H1 (cell line): Measurements from ENCODE around the gene POLR3H. TPM values are rescaled to one million over a fixed set of nuclear protein-coding genes. Genes with fewer than 3 reads are reported as not detected.

Experiments used
- CTCF ChIA-PET: fragments of 300-600 bp; sonication (Branson Sonifier 250); formaldehyde crosslinking; loops from one replicate; lab custom pipeline; 2021; ENCODE audit not compliant: partially characterized antibody; lab: Charles Lee
- POLR2A ChIA-PET: fragments of 300-600 bp; sonication (Branson Sonifier 250); formaldehyde crosslinking; loops from one replicate; lab custom pipeline; 2021; ENCODE audit warnings: inconsistent platforms; ENCODE audit not compliant: partially characterized antibody; lab: Charles Lee
- DNase-seq, 2 experiments: peaks; one replicate each; pipeline versions ENCODE4 v3.0.0 to v3.0.0-alpha.2; 2010 to 2022; ENCODE audit warnings: low spot score in 2 of 2, low read depth in 1 of 2, mixed read lengths in 1 of 2
- FAIRE-seq: peaks from 2 replicates; lab custom pipeline; 2011; peaks lifted over from hg19 to GRCh38; lab: Jason Lieb, UNC
- H2AFZ ChIP-seq: 2 replicates; pipeline ENCODE4 v1.8.1; 2012; ENCODE audit warnings: low read length, inconsistent platforms
- H2AK5ac ChIP-seq: 2 replicates; pipeline ENCODE4 v1.6.1; 2013; ENCODE audit warnings: low read depth, low read length
- H2BK120ac ChIP-seq: replicated peaks from 2 replicates; pipeline ENCODE3; 2013; ENCODE audit warnings: low read depth, low read length, inconsistent platforms
- H2BK12ac ChIP-seq: 2 replicates; pipeline ENCODE4 v1.6.1; 2013; ENCODE audit warnings: low read depth, low read length
- H2BK15ac ChIP-seq: 2 replicates; pipeline ENCODE4 v1.6.1; 2013; ENCODE audit warnings: low read length
- H2BK20ac ChIP-seq: 2 replicates; pipeline ENCODE4 v1.6.1; 2013; ENCODE audit warnings: low read length
- H2BK5ac ChIP-seq: 2 replicates; pipeline ENCODE4 v1.6.1; 2013; ENCODE audit warnings: low read depth, low read length
- H3K14ac ChIP-seq: 2 replicates; pipeline ENCODE4 v1.6.1; 2013; ENCODE audit warnings: inconsistent platforms; ENCODE audit not compliant: insufficient read length
- H3K18ac ChIP-seq: 2 replicates; pipeline ENCODE4 v1.6.1; 2013; ENCODE audit warnings: low read length; ENCODE audit errors: extremely low read depth
- H3K23ac ChIP-seq: 2 replicates; pipeline ENCODE4 v1.6.1; 2013; ENCODE audit warnings: inconsistent platforms; ENCODE audit not compliant: insufficient read length
- H3K23me2 ChIP-seq: 2 replicates; pipeline ENCODE4 v1.6.1; 2013; ENCODE audit warnings: low read depth, low read length
- H3K27ac ChIP-seq: 2 replicates; pipeline ENCODE4 v1.6.1; 2011; ENCODE audit warnings: low read depth, low read length, inconsistent platforms
- H3K27me3 ChIP-seq, 4 experiments: replicated peaks in 1 of 4; 1 replicate in 1 of 4; 2 replicates in 3 of 4; pipeline versions ENCODE4 v1.6.1 to v1.8.1; 2011 to 2013; ENCODE audit warnings: low read length in 3 of 4, mild to moderate bottlenecking in 3 of 4, inconsistent platforms in 2 of 4, mixed read lengths in 2 of 4, moderate library complexity in 1 of 4; ENCODE audit not compliant: control insufficient read depth in 3 of 4, insufficient read depth in 3 of 4; ENCODE audit errors: extremely low read depth in 1 of 4
- H3K36me3 ChIP-seq, 4 experiments: 2 replicates each; pipeline versions ENCODE4 v1.6.1 to v1.8.1; 2011 to 2013; ENCODE audit warnings: mild to moderate bottlenecking in 4 of 4, low read length in 3 of 4, moderate library complexity in 2 of 4, control low read depth in 1 of 4, inconsistent platforms in 1 of 4; ENCODE audit not compliant: insufficient read depth in 4 of 4, control insufficient read depth in 2 of 4
- H3K4ac ChIP-seq: replicated peaks from 2 replicates; pipeline ENCODE3; 2013; ENCODE audit warnings: low read length, low read depth, mixed read lengths, inconsistent platforms; ENCODE audit not compliant: insufficient read length
- H3K4me1 ChIP-seq, 4 experiments: replicated peaks in 1 of 4; 1 replicate in 1 of 4; 2 replicates in 3 of 4; pipeline versions ENCODE4 v1.6.1 to v1.8.1; 2011 to 2013; ENCODE audit warnings: low read length in 3 of 4, inconsistent platforms in 2 of 4, mixed read lengths in 1 of 4; ENCODE audit not compliant: insufficient read depth in 4 of 4, control insufficient read depth in 3 of 4
- H3K4me2 ChIP-seq, 2 experiments: 2 replicates each; pipeline versions ENCODE4 v1.6.1 to v1.8.1; 2011 to 2013; ENCODE audit warnings: low read depth in 2 of 2, low read length in 2 of 2, control low read depth in 1 of 2, inconsistent platforms in 1 of 2, mild to moderate bottlenecking in 1 of 2; ENCODE audit not compliant: insufficient read depth in 1 of 2
- H3K4me3 ChIP-seq, 4 experiments: fragments of 200-600, 300-600 bp in 1 of 4; sonication (generic), shearing (Covaris generic), sonication (Bioruptor Twin) in 1 of 4; 2 replicates each; pipeline versions ENCODE4 v1.5.1 to v1.8.1; 2011 to 2016; ENCODE audit warnings: low read length in 4 of 4, low read depth in 3 of 4, control low read depth in 2 of 4, inconsistent platforms in 2 of 4, mild to moderate bottlenecking in 2 of 4, mixed read lengths in 1 of 4, moderate library complexity in 1 of 4; ENCODE audit not compliant: insufficient read depth in 2 of 4; ENCODE audit errors: extremely low read depth in 1 of 4
- H3K56ac ChIP-seq: replicated peaks from 2 replicates; pipeline ENCODE3; 2013; ENCODE audit warnings: low read depth, mild to moderate bottlenecking, mixed read lengths, low read length, inconsistent platforms; ENCODE audit not compliant: insufficient read length
- H3K79me1 ChIP-seq: 2 replicates; pipeline ENCODE4 v1.6.1; 2013; ENCODE audit warnings: low read depth, low read length, control low read depth
- H3K79me2 ChIP-seq, 2 experiments: 2 replicates each; pipeline versions ENCODE4 v1.6.1 to v1.8.1; 2012 to 2013; ENCODE audit warnings: low read length in 2 of 2, mild to moderate bottlenecking in 2 of 2, inconsistent platforms in 1 of 2; ENCODE audit not compliant: insufficient read depth in 2 of 2, control insufficient read depth in 1 of 2
- H3K9ac ChIP-seq, 4 experiments: replicated peaks in 1 of 4; 1 replicate in 1 of 4; 2 replicates in 3 of 4; pipeline versions ENCODE4 v1.6.1 to v1.8.1; 2011 to 2013; ENCODE audit warnings: low read depth in 3 of 4, low read length in 3 of 4, control low read depth in 2 of 4, mild to moderate bottlenecking in 2 of 4, moderate library complexity in 2 of 4, inconsistent platforms in 1 of 4; ENCODE audit errors: extremely low read depth in 1 of 4
- H3K9me3 ChIP-seq, 2 experiments: 2 replicates each; pipeline versions ENCODE4 v1.6.1 to v1.8.1; 2012 to 2013; ENCODE audit warnings: mild to moderate bottlenecking in 2 of 2, moderate library complexity in 2 of 2, control low read depth in 1 of 2, inconsistent platforms in 1 of 2, low read depth in 1 of 2, low read length in 1 of 2, mixed read lengths in 1 of 2; ENCODE audit not compliant: insufficient read depth in 2 of 2
- H4K20me1 ChIP-seq, 2 experiments: replicated peaks in 1 of 2; 2 replicates each; pipeline versions ENCODE3 to v1.8.1; 2011 to 2013; ENCODE audit warnings: inconsistent platforms in 2 of 2, low read length in 2 of 2, mild to moderate bottlenecking in 1 of 2; ENCODE audit not compliant: insufficient read depth in 2 of 2, control insufficient read depth in 1 of 2
- H4K5ac ChIP-seq: 2 replicates; pipeline ENCODE4 v1.6.1; 2013; ENCODE audit warnings: low read length, low read depth, mixed read lengths, inconsistent platforms; ENCODE audit not compliant: insufficient read length
- H4K8ac ChIP-seq: 2 replicates; pipeline ENCODE4 v1.8.0; 2013; ENCODE audit warnings: mild to moderate bottlenecking, moderate library complexity, low read length, inconsistent platforms; ENCODE audit not compliant: insufficient read depth; ENCODE audit errors: extremely low read depth
- H4K91ac ChIP-seq: replicated peaks from 2 replicates; pipeline ENCODE3; 2013; ENCODE audit warnings: low read length, mixed read lengths, inconsistent platforms; ENCODE audit not compliant: insufficient read length
- CHD2 ChIP-seq: IDR thresholded peaks from 2 replicates; pipeline ENCODE4 v1.6.1; 2012; ENCODE audit warnings: low read length, improper control_type of control experiment
- CTBP2 ChIP-seq: IDR thresholded peaks from 2 replicates; pipeline ENCODE4 v1.7.0; 2011; ENCODE audit warnings: borderline replicate concordance, mild to moderate bottlenecking, moderate library complexity, mixed read lengths, low read length; ENCODE audit not compliant: insufficient read depth, insufficient read length
- E2F6 ChIP-seq: IDR thresholded peaks from 2 replicates; pipeline ENCODE4 v1.6.1; 2012; ENCODE audit warnings: inconsistent platforms
- EP300 ChIP-seq, 2 experiments: IDR thresholded peaks; 1 replicate in 1 of 2; 2 replicates in 1 of 2; pipeline ENCODE4 v1.6.1; 2011 to 2012; ENCODE audit warnings: low read depth in 2 of 2, low read length in 2 of 2, mild to moderate bottlenecking in 2 of 2, borderline replicate concordance in 1 of 2, inconsistent platforms in 1 of 2, moderate library complexity in 1 of 2
- GTF2F1 ChIP-seq: IDR thresholded peaks from 2 replicates; pipeline ENCODE4 v1.6.1; 2012; ENCODE audit warnings: low read depth, low read length, improper control_type of control experiment, borderline replicate concordance
- JUN ChIP-seq: IDR thresholded peaks from 2 replicates; pipeline ENCODE4 v1.6.1; 2011; ENCODE audit warnings: low read depth, mild to moderate bottlenecking, improper control_type of control experiment, low read length
- JUND ChIP-seq: IDR thresholded peaks from 2 replicates; pipeline ENCODE4 v1.6.1; 2011; ENCODE audit warnings: mild to moderate bottlenecking, improper control_type of control experiment, low read length
- MAFK ChIP-seq: IDR thresholded peaks from 2 replicates; pipeline ENCODE4 v1.6.1; 2012; ENCODE audit warnings: low read depth, mild to moderate bottlenecking, improper control_type of control experiment, low read length
- PHF8 ChIP-seq: fragments of 200-600 bp; sonication (generic); conservative IDR thresholded peaks from 2 replicates; pipeline ENCODE4 v1.7.1; 2012; ENCODE audit warnings: low read depth, mild to moderate bottlenecking, inconsistent platforms, low read length, moderate library complexity
- POLR2A ChIP-seq, 2 experiments: IDR thresholded peaks; 1 replicate in 1 of 2; 2 replicates in 1 of 2; pipeline ENCODE4 v1.6.1; 2011; ENCODE audit warnings: low read depth in 2 of 2, low read length in 2 of 2, mild to moderate bottlenecking in 2 of 2; ENCODE audit errors: control extremely low read depth in 1 of 2
- POLR2AphosphoS5 ChIP-seq: IDR thresholded peaks from 2 replicates; pipeline ENCODE4 v1.6.1; 2011; ENCODE audit warnings: low read depth, low read length
- SP4 ChIP-seq: IDR thresholded peaks from 2 replicates; pipeline ENCODE4 v1.6.1; 2012; ENCODE audit warnings: low read length, inconsistent platforms
- SUZ12 ChIP-seq: fragments of 200-600 bp; sonication (generic); IDR thresholded peaks from 2 replicates; pipeline ENCODE4 v1.6.1; 2012; ENCODE audit warnings: mild to moderate bottlenecking, inconsistent platforms, low read length, moderate library complexity, mixed read lengths
- WGBS, 2 experiments: shearing (Covaris generic) in 1 of 2; methylation state at CpG; one replicate each; pipeline versions ENCODE4 v1.1.6 to v1.1.7; 2013 to 2015; ENCODE audit warnings: low lambda C conversion rate in 2 of 2, mixed read lengths in 2 of 2, inconsistent platforms in 1 of 2, low coverage in 1 of 2, missing lambda C conversion rate in 1 of 2; ENCODE audit not compliant: insufficient replicate concordance in 2 of 2, insufficient coverage in 1 of 2, insufficient read length in 1 of 2; ENCODE audit errors: extremely low coverage in 1 of 2, missing lambda C conversion rate in 1 of 2; 5-methylcytosine and 5-hydroxymethylcytosine counted together
- polyA plus RNA-seq, 7 experiments: library from polyadenylated mRNA; depleted of rRNA in 3 of 7; stranded (reverse) in 5 of 7; unstranded in 2 of 7; fragments of >200 nt in 5 of 7; fragments of 200-250 nt in 2 of 7; gene quantifications; 1 replicate in 5 of 7; 2 replicates in 1 of 7; 4 replicates in 1 of 7; pipeline versions ENCODE4 v1.2.1 to v1.2.3, GENCODE V29; 2011 to 2013; ENCODE audit warnings: missing spikeins in 2 of 7, mixed read lengths in 2 of 7
- total RNA-seq: library from RNA; stranded (reverse); fragmentation: NEBNext Ultra II Directional; extraction: Animal tissue kit (Norgen Biotek cat#: 25700); gene quantifications from 2 replicates; pipeline ENCODE4 v1.2.1, GENCODE V29; 2021

Gene POLR3H
- total and polyA plus RNA-seq, 2 of the 8 experiments (the other 6 are each of a cell fraction or from before 2014, with no cell fraction given): 29.7 to 39.2 TPM

- Histone ChIP-seq H3K4me3 (no peak overlapping the region), H2BK120ac (no peak overlapping the region), H3K79me2 (no peaks in the 10 kb centered on the region), H3K14ac (no peak overlapping the region), H3K56ac (no peak overlapping the region), H3K36me3 (no peaks in the 10 kb centered on the region), H2BK12ac (no peak overlapping the region), H4K20me1 (peaks cover 0 to 7% of the 10 kb centered on the region in 2 experiments), H2BK20ac (no peak overlapping the region), H3K79me1 (no peaks in the 10 kb centered on the region; the same call in 1 of the 2 replicates), H4K91ac (no peak overlapping the region), H4K5ac (no peak overlapping the region), H3K27ac (no peak overlapping the region), H2AFZ (no peak overlapping the region), H3K23me2 (no peaks in the 10 kb centered on the region), H3K4ac (no peak overlapping the region), H2BK5ac (no peak overlapping the region), H2BK15ac (no peak overlapping the region), H3K9me3 (no peaks in the 10 kb centered on the region), H3K23ac (no peak overlapping the region), H3K9ac (no peak overlapping the region), H3K4me2 (no peak overlapping the region), H3K18ac (no peak overlapping the region), H4K8ac (no peak overlapping the region), H2AK5ac (no peak overlapping the region), H3K27me3 (no peaks in the 10 kb centered on the region), H3K4me1 (no peaks in the 10 kb centered on the region; a peak in 2 of 7 replicates)
- WGBS, 2 experiments: 92% methylated on average over 12 of the region's 12 CpGs; no CpG with 5 or more reads in 1 of the 2 experiments
- ChIA-PET POLR2A (interaction anchor here (0.9 to 4.6 kb wide), 7 partner anchors 10 to 131 kb away, joined by 3 to 42 read pairs (median 3); partner anchors contain the start of gene PMM1), CTCF (interaction anchor here (1.0 to 8.6 kb wide), 8 partner anchors 12 to 137 kb away, joined by 3 to 169 read pairs (median 10); partner anchors contain the start of genes CSDC2 and PMM1)
- DNase-seq (no peak), FAIRE-seq (no peak)
- TF ChIP-seq POLR2A (IDR thresholded peaks at IDR 0.05; ENCODE audit: control extremely low read depth in 1 of 2, low read depth in 2 of 2, low read length in 2 of 2) (no peak), GTF2F1 (no peak), JUN (no peak), CTBP2 (no peak), MAFK (no peak), PHF8 (no peak), SP4 (no peak), EP300 (IDR thresholded peaks at IDR 0.05; ENCODE audit: borderline replicate concordance in 1 of 2, low read depth in 2 of 2, low read length in 2 of 2) (no peak), CHD2 (no peak), POLR2AphosphoS5 (no peak), E2F6 (no peak), JUND (no peak), SUZ12 (no peak)
Observed at GRCh38 chr22:41579297-41579996, 35.2 kb upstream of the POLR3H start.
